IMR-90 (cell line): Measurements from ENCODE around the gene PHPT1. TPM values are rescaled to one million over a fixed set of nuclear protein-coding genes. Genes with fewer than 3 reads are reported as not detected.

Experiments used
- ATAC-seq: fragments of 200-7000 bp; cut with Tn5 transposase; 2 replicates; pipeline ENCODE4 v1.9.1; 2020; ENCODE audit warnings: low read depth, mild to moderate bottlenecking, moderate library complexity
- BruUV-seq: library from RNA; stranded (reverse); fragments of 400-500 nt; replicated peaks from 2 replicates; lab custom pipeline; 2021; lab: Mats Ljungman, UMichigan
- CTCF ChIA-PET: fragments of 300-600 bp; formaldehyde crosslinking; extraction: SDS; loops from one replicate; lab custom pipeline; 2021; ENCODE audit warnings: antibody characterized with exemption; lab: Yijun Ruan, JAX
- POLR2A ChIA-PET: fragments of 300-600 bp; sonication (Branson Sonifier 250); formaldehyde crosslinking; loops from one replicate; lab custom pipeline; 2022; ENCODE audit warnings: antibody characterized with exemption; ENCODE audit not compliant: unreplicated experiment; lab: Charles Lee
- DNase-seq: peaks from one replicate; pipeline ENCODE4 v3.0.0; 2013
- H2AFZ ChIP-seq: replicated peaks from 2 replicates; pipeline ENCODE3; 2013; ENCODE audit warnings: low read length, mild to moderate bottlenecking; ENCODE audit not compliant: poor library complexity
- H2AK5ac ChIP-seq: 2 replicates; pipeline ENCODE4 v1.6.1; 2013; ENCODE audit warnings: low read depth, low read length, inconsistent platforms
- H2AK9ac ChIP-seq: replicated peaks from 2 replicates; pipeline ENCODE3; 2013; ENCODE audit warnings: mild to moderate bottlenecking, low read depth, low read length, moderate library complexity; ENCODE audit not compliant: poor library complexity
- H2BK120ac ChIP-seq: 2 replicates; pipeline ENCODE4 v1.6.1; 2013; ENCODE audit warnings: low read depth, low read length, inconsistent platforms
- H2BK15ac ChIP-seq: 3 replicates; pipeline ENCODE4 v1.6.1; 2013; ENCODE audit warnings: low read depth, low read length, inconsistent platforms
- H2BK20ac ChIP-seq: 2 replicates; pipeline ENCODE4 v1.6.1; 2013; ENCODE audit warnings: low read depth, mild to moderate bottlenecking, inconsistent platforms, low read length, moderate library complexity
- H2BK5ac ChIP-seq: 2 replicates; pipeline ENCODE4 v1.6.1; 2013; ENCODE audit warnings: mild to moderate bottlenecking, low read depth, low read length, inconsistent platforms; ENCODE audit not compliant: poor library complexity, severe bottlenecking
- H3K14ac ChIP-seq: replicated peaks from 2 replicates; pipeline ENCODE4 v1.6.1; 2013; ENCODE audit warnings: low read depth, low read length, inconsistent platforms
- H3K18ac ChIP-seq: 2 replicates; pipeline ENCODE4 v1.6.1; 2013; ENCODE audit warnings: low read depth, low read length, control low read depth
- H3K23ac ChIP-seq: 2 replicates; pipeline ENCODE4 v1.6.1; 2013; ENCODE audit warnings: low read depth, low read length, inconsistent platforms
- H3K27ac ChIP-seq: 2 replicates; pipeline ENCODE4 v1.5.1; 2013; ENCODE audit warnings: mild to moderate bottlenecking, control low read depth, low read length; ENCODE audit not compliant: insufficient read depth
- H3K27me3 ChIP-seq: 2 replicates; pipeline ENCODE4 v1.6.1; 2013; ENCODE audit warnings: low read length; ENCODE audit not compliant: control insufficient read depth, insufficient read depth
- H3K36me3 ChIP-seq: 2 replicates; pipeline ENCODE4 v1.6.1; 2013; ENCODE audit warnings: low read length, mixed read lengths; ENCODE audit not compliant: control insufficient read depth, insufficient read depth
- H3K4ac ChIP-seq: 2 replicates; pipeline ENCODE4 v1.6.1; 2013; ENCODE audit warnings: low read depth, low read length, inconsistent platforms
- H3K4me1 ChIP-seq: 2 replicates; pipeline ENCODE4 v1.6.1; 2013; ENCODE audit warnings: low read length, mixed read lengths; ENCODE audit not compliant: control insufficient read depth, insufficient read depth
- H3K4me2 ChIP-seq: 2 replicates; pipeline ENCODE4 v1.6.1; 2013; ENCODE audit warnings: low read depth, mild to moderate bottlenecking, control low read depth, low read length, moderate library complexity
- H3K4me3 ChIP-seq: 2 replicates; pipeline ENCODE4 v1.5.1; 2013; ENCODE audit warnings: low read depth, mild to moderate bottlenecking, control low read depth, low read length, moderate library complexity; ENCODE audit not compliant: insufficient read depth
- H3K56ac ChIP-seq: 2 replicates; pipeline ENCODE4 v1.6.1; 2013; ENCODE audit warnings: low read length, inconsistent platforms; ENCODE audit not compliant: insufficient read depth; ENCODE audit errors: extremely low read depth
- H3K79me1 ChIP-seq, 2 experiments: 2 replicates each; pipeline ENCODE4 v1.6.1; 2013; ENCODE audit warnings: low read length in 2 of 2, inconsistent platforms in 1 of 2, low read depth in 1 of 2
- H3K9ac ChIP-seq: 2 replicates; pipeline ENCODE4 v1.6.1; 2013; ENCODE audit warnings: low read depth, low read length, control low read depth
- H3K9me1 ChIP-seq: 2 replicates; pipeline ENCODE4 v1.6.1; 2013; ENCODE audit warnings: low read length, inconsistent platforms; ENCODE audit not compliant: insufficient read depth
- H3K9me3 ChIP-seq: 2 replicates; pipeline ENCODE4 v1.6.1; 2013; ENCODE audit warnings: low read length; ENCODE audit not compliant: control insufficient read depth, insufficient read depth
- H4K20me1 ChIP-seq: 2 replicates; pipeline ENCODE4 v1.6.1; 2013; ENCODE audit warnings: low read length, inconsistent platforms; ENCODE audit not compliant: insufficient read depth
- H4K5ac ChIP-seq: 2 replicates; pipeline ENCODE4 v1.6.1; 2013; ENCODE audit warnings: mild to moderate bottlenecking, low read depth, low read length, control low read depth
- H4K8ac ChIP-seq, 2 experiments: 2 replicates each; pipeline ENCODE4 v1.6.1; 2013; ENCODE audit warnings: low read depth in 2 of 2, low read length in 2 of 2, control low read depth in 1 of 2, inconsistent platforms in 1 of 2
- H4K91ac ChIP-seq: 2 replicates; pipeline ENCODE4 v1.6.1; 2013; ENCODE audit warnings: low read depth, low read length, inconsistent platforms; ENCODE audit not compliant: insufficient read depth
- CEBPB ChIP-seq: IDR thresholded peaks from 2 replicates; pipeline ENCODE4 v1.6.1; 2012; ENCODE audit warnings: low read depth, low read length, improper control_type of control experiment
- CHD1 ChIP-seq: IDR thresholded peaks from 2 replicates; pipeline ENCODE4 v1.6.1; 2012; ENCODE audit warnings: low read depth, low read length, improper control_type of control experiment
- CTCF ChIP-seq: conservative IDR thresholded peaks from 2 replicates; pipeline ENCODE4 v1.5.1; 2012; ENCODE audit warnings: mild to moderate bottlenecking, low read depth, low read length, improper control_type of control experiment
- ELK1 ChIP-seq: fragments of 150-350 bp; IDR thresholded peaks from 2 replicates; pipeline ENCODE4 v1.6.1; 2016; ENCODE audit warnings: low read depth, mild to moderate bottlenecking, low read length, moderate library complexity, borderline replicate concordance
- FOS ChIP-seq: fragments of 150-350 bp; IDR thresholded peaks from 2 replicates; pipeline ENCODE4 v1.6.1; 2016; ENCODE audit warnings: low read depth, low read length
- MAFK ChIP-seq: IDR thresholded peaks from 2 replicates; pipeline ENCODE4 v1.6.1; 2012; ENCODE audit warnings: low read depth, low read length, improper control_type of control experiment
- MAZ ChIP-seq: IDR thresholded peaks from 2 replicates; pipeline ENCODE4 v1.6.1; 2012; ENCODE audit warnings: low read depth, mild to moderate bottlenecking, low read length, improper control_type of control experiment, moderate library complexity, borderline replicate concordance
- MXI1 ChIP-seq: IDR thresholded peaks from 2 replicates; pipeline ENCODE4 v1.6.1; 2012; ENCODE audit warnings: low read depth, mild to moderate bottlenecking, low read length, moderate library complexity, borderline replicate concordance
- NFE2L2 ChIP-seq: fragments of 150-350 bp; IDR thresholded peaks from 2 replicates; pipeline ENCODE4 v1.6.1; 2016; ENCODE audit warnings: low read depth, mild to moderate bottlenecking, low read length
- POLR2A ChIP-seq: IDR thresholded peaks from 2 replicates; pipeline ENCODE4 v1.6.1; 2012; ENCODE audit warnings: mild to moderate bottlenecking, low read depth, low read length
- RAD21 ChIP-seq: IDR thresholded peaks from 2 replicates; pipeline ENCODE4 v1.6.1; 2012; ENCODE audit warnings: low read length, improper control_type of control experiment
- RCOR1 ChIP-seq: IDR thresholded peaks from 2 replicates; pipeline ENCODE4 v1.6.1; 2012; ENCODE audit warnings: mild to moderate bottlenecking, low read length, improper control_type of control experiment; ENCODE audit not compliant: insufficient replicate concordance
- RFX5 ChIP-seq: IDR thresholded peaks from 2 replicates; pipeline ENCODE4 v1.8.0; 2012; ENCODE audit warnings: low read depth, mild to moderate bottlenecking, low read length, moderate library complexity
- SMC3 ChIP-seq: fragments of 150-350 bp; IDR thresholded peaks from 2 replicates; pipeline ENCODE4 v1.6.1; 2016; ENCODE audit warnings: low read depth, mild to moderate bottlenecking, antibody characterized with exemption, low read length, moderate library complexity
- USF2 ChIP-seq: fragments of 150-350 bp; IDR thresholded peaks from 2 replicates; pipeline ENCODE4 v1.6.1; 2017; ENCODE audit warnings: mild to moderate bottlenecking, antibody characterized with exemption, low read length, low read depth
- WGBS, 2 experiments: methylation state at CpG; one replicate each; pipeline versions ENCODE4 v1.1.5 to v1.1.7; 2013; ENCODE audit warnings: missing lambda C conversion rate in 2 of 2; ENCODE audit not compliant: insufficient read length in 1 of 2; ENCODE audit errors: extremely low coverage in 2 of 2; 5-methylcytosine and 5-hydroxymethylcytosine counted together
- dilution Hi-C: fragments of 300-500 bp; cut with HindIII; formaldehyde crosslinking; loops from one replicate; pipeline ENCODE4 v1.14.3; 2018; ENCODE audit warnings: low sequenced_read_pairs; ENCODE audit not compliant: unreplicated experiment
- in situ Hi-C: fragments of 300-500 bp; cut with MboI; formaldehyde crosslinking; loops from 3 replicates; pipeline ENCODE4 v1.14.3; 2019; ENCODE audit warnings: low sequenced_read_pairs, inconsistent platforms, mixed read lengths
- intact Hi-C: fragments of 100-400 bp; cut with micrococcal nuclease; formaldehyde crosslinking; loops from 2 replicates; pipeline ENCODE4 v1.10.0; 2022
- polyA plus RNA-seq, 3 experiments: library from polyadenylated mRNA; depleted of rRNA; stranded (reverse); fragments of >200 nt; gene quantifications; 2 replicates each; pipeline ENCODE4 v1.2.3, GENCODE V29; 2012; ENCODE audit warnings: low replicate concordance in 1 of 3
- total RNA-seq: library from RNA; depleted of rRNA; stranded (reverse); fragments of >200 nt; gene quantifications from 2 replicates; pipeline ENCODE4 v1.2.3, GENCODE V29; 2012

The PHPT1 gene
- total and polyA plus RNA-seq, 2 of the 4 experiments (the other 2 are of a cell fraction): 79.8 to 214 TPM

GRCh38 chr9:136805207-136805740, 43.9 kb upstream of the PHPT1 start:
- Histone ChIP-seq H3K4me3 (no peak overlapping the region), H2BK15ac (no peak overlapping the region), H3K23ac (no peak overlapping the region), H2BK120ac (no peak overlapping the region), H3K9me1 (no peaks in the 10 kb centered on the region), H2AK9ac (no peak overlapping the region), H4K8ac (no peak overlapping the region), H2BK5ac (no peak overlapping the region), H4K91ac (no peak overlapping the region), H2AFZ (no peak overlapping the region), H3K4ac (no peak overlapping the region), H2AK5ac (no peak overlapping the region), H3K14ac (no peak overlapping the region), H3K79me1 (peaks cover 20 to 27% of the 10 kb centered on the region in 2 experiments), H3K56ac (no peak overlapping the region), H4K5ac (no peak overlapping the region), H3K36me3 (peaks cover 2% of the 10 kb centered on the region), H3K18ac (no peak overlapping the region), H3K27me3 (peaks cover 16% of the 10 kb centered on the region), H3K4me1 (peaks cover 16% of the 10 kb centered on the region), H4K20me1 (peaks cover 13% of the 10 kb centered on the region; the same call in 1 of the 2 replicates), H3K27ac (no peak overlapping the region), H3K4me2 (no peak overlapping the region), H3K9ac (no peak overlapping the region), H2BK20ac (no peak overlapping the region), H3K9me3 (no peaks in the 10 kb centered on the region)
- WGBS, 2 experiments: 78% methylated on average over 6 of the region's 12 CpGs; no CpG with 5 or more reads in 1 of the 2 experiments
- no peak for TF ChIP-seq MAFK
- no peak for TF ChIP-seq MXI1
- no peak for TF ChIP-seq SMC3
- no peak for TF ChIP-seq ELK1
- no peak for TF ChIP-seq NFE2L2
- no peak for TF ChIP-seq RCOR1
- no peak for TF ChIP-seq CHD1
- TF ChIP-seq CEBPB: no peak
- no peak for TF ChIP-seq CTCF
- no peak for TF ChIP-seq POLR2A
- TF ChIP-seq RFX5: no peak
- TF ChIP-seq USF2: no peak
- no peak for TF ChIP-seq FOS
- TF ChIP-seq MAZ: no peak
- TF ChIP-seq RAD21: no peak
- intact Hi-C loops (no loop called here), in situ Hi-C loops (no loop called here), dilution Hi-C loops (no loop called here)
- ChIA-PET POLR2A (no interaction called here), CTCF (no interaction called here)
- no TSS peak for BruUV-seq
- DNase-seq (no peak), ATAC-seq (no peak)
